Progenitor cell of endocrine pancreas (in vitro differentiated cells): ENCODE data around the gene IGLL1. TPM values are rescaled to one million over a fixed set of nuclear protein-coding genes. Genes with fewer than 3 reads are reported as not detected.

Source experiments
- DNase-seq: peaks from one replicate; pipeline ENCODE4 v3.0.0; 2021; ENCODE audit warnings: low spot score; ENCODE audit not compliant: unreplicated experiment
- H3K27ac Mint-ChIP-seq: 2 replicates; pipeline ENCODE4 v1.8.0; 2021; ENCODE audit warnings: mild to moderate bottlenecking, moderate library complexity, mixed read lengths
- H3K27me3 Mint-ChIP-seq: 2 replicates; pipeline ENCODE4 v1.8.0; 2021; ENCODE audit warnings: mixed read lengths
- H3K36me3 Mint-ChIP-seq: 2 replicates; pipeline ENCODE4 v1.8.0; 2022; ENCODE audit warnings: mixed read lengths; ENCODE audit not compliant: insufficient read depth
- H3K4me1 Mint-ChIP-seq: 2 replicates; pipeline ENCODE4 v1.8.0; 2021; ENCODE audit warnings: low read depth, mixed read lengths
- H3K4me3 Mint-ChIP-seq: 2 replicates; pipeline ENCODE4 v1.8.0; 2021; ENCODE audit warnings: low read depth, mild to moderate bottlenecking, moderate library complexity, mixed read lengths
- H3K9me3 Mint-ChIP-seq: 2 replicates; pipeline ENCODE4 v1.8.0; 2021; ENCODE audit warnings: low read depth, mixed read lengths
- total RNA-seq: library from RNA; stranded (reverse); gene quantifications from 2 replicates; pipeline ENCODE4 v1.2.1, GENCODE V29; 2021
- TF ChIP-seq, protein P1 (sequence below): fragments of 200-600 bp; sonication (generic); IDR thresholded peaks from one replicate; pipeline ENCODE4 v1.5.0; 2021; ENCODE audit warnings: antibody characterized with exemption, mild to moderate bottlenecking; ENCODE audit not compliant: unreplicated experiment

IGLL1 gene
- total RNA-seq, 1 donor from 2014 or later: not detected

- no peaks in the 10 kb centered on the region for H3K27me3 Mint-ChIP-seq
- H3K36me3 Mint-ChIP-seq: no peaks in the 10 kb centered on the region
Observed at GRCh38 chr22:23527971-23528740, 51.9 kb downstream of the IGLL1 start.

DNA sequence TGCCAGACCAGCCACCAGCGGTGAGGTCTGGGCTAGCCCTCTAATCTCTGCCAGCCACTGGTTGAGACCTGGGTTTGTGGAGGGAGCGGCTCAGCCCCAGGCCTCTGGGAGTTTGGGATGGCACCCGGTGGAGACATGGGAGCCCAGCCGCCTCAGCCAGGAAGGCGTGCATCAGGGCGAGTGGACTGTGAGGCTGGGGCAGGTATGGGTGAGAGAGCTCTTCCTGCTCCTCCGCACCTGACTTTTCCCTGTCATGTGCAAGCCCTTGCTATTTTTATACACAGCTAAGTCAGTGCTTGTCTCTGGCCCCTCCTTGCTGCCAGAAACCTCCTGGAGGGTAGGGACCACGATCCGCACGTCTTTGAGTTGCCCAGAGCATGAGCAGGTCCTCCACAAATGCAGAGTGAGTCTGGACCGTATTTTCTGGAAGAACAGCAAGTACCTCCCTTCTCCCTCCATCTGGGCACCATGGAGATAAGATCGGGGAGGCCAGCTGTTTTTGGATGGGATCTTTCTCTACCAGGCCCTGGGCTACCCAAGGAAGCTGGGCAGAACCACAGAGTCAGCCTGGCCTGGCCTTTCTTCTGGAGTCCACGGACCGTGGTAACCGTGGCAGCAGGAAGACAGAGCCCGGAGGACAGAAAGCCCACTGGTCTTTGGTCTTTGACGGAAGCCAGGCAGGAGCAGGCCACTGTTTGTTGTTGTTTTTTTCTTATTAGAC lies 53.3 kb downstream of the IGLL1 start:
- H3K4me3 Mint-ChIP-seq: no peak overlapping the region
- TF ChIP-seq, protein P1, sequence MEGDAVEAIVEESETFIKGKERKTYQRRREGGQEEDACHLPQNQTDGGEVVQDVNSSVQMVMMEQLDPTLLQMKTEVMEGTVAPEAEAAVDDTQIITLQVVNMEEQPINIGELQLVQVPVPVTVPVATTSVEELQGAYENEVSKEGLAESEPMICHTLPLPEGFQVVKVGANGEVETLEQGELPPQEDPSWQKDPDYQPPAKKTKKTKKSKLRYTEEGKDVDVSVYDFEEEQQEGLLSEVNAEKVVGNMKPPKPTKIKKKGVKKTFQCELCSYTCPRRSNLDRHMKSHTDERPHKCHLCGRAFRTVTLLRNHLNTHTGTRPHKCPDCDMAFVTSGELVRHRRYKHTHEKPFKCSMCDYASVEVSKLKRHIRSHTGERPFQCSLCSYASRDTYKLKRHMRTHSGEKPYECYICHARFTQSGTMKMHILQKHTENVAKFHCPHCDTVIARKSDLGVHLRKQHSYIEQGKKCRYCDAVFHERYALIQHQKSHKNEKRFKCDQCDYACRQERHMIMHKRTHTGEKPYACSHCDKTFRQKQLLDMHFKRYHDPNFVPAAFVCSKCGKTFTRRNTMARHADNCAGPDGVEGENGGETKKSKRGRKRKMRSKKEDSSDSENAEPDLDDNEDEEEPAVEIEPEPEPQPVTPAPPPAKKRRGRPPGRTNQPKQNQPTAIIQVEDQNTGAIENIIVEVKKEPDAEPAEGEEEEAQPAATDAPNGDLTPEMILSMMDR: no peak
- H3K9me3 Mint-ChIP-seq: no peaks in the 10 kb centered on the region
- no peak for DNase-seq
- peaks cover 31% of the 10 kb centered on the region for H3K4me1 Mint-ChIP-seq
- H3K36me3 Mint-ChIP-seq: no peaks in the 10 kb centered on the region
- H3K27ac Mint-ChIP-seq: no peak overlapping the region
- H3K27me3 Mint-ChIP-seq: no peaks in the 10 kb centered on the region

More at GRCh38 chr22:23527971-23528740, 51.9 kb downstream of the IGLL1 start:
- Mint-ChIP-seq H3K4me3 (no peak overlapping the region), H3K27ac (no peak overlapping the region), H3K4me1 (peaks cover 37% of the 10 kb centered on the region), H3K9me3 (no peaks in the 10 kb centered on the region)
- no peak for DNase-seq
- TF ChIP-seq, protein P1: no peak

- Mint-ChIP-seq H3K27me3 (no peaks in the 10 kb centered on the region), H3K4me3 (no peak overlapping the region), H3K27ac (no peak overlapping the region), H3K36me3 (no peaks in the 10 kb centered on the region), H3K9me3 (no peaks in the 10 kb centered on the region), H3K4me1 (peaks cover 34% of the 10 kb centered on the region)
- DNase-seq: no peak
- TF ChIP-seq, protein P1: no peak
Observed at GRCh38 chr22:23525510-23525909, 54.6 kb downstream of the IGLL1 start.

DNA sequence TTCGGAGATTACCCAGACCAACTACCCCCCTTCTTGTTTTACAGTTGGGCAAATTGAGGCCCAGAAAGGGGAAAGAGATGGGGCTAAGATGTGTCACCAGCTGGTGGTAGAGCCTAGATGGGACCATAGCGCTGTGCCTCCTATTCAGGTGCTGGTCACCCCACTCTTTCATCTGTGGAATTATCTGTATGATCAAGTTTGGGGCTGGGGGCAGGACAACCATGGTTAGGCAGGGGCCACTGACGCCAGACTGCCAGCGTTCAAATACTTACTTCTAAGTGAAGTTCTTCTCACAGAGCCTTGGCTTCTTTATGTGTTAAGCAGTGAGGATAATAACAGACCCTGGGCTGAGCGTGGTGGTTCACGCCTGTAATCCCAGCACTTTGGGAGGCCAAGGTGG lies 55.9 kb downstream of the IGLL1 start:
- Mint-ChIP-seq H3K9me3 (no peaks in the 10 kb centered on the region), H3K4me1 (peaks cover 31% of the 10 kb centered on the region), H3K36me3 (no peaks in the 10 kb centered on the region), H3K27ac (peak overlapping the region; percentile 97), H3K4me3 (no peak overlapping the region), H3K27me3 (no peaks in the 10 kb centered on the region)
- no peak for DNase-seq
- TF ChIP-seq, protein P1: no peak

GRCh38 chr22:23523713-23524112 lies 56.4 kb downstream of the IGLL1 start:
- DNase-seq: no peak
- no peaks in the 10 kb centered on the region for H3K27me3 Mint-ChIP-seq
- peak overlapping the region; percentile 97 for H3K27ac Mint-ChIP-seq
- no peaks in the 10 kb centered on the region for H3K36me3 Mint-ChIP-seq
- no peak overlapping the region for H3K4me3 Mint-ChIP-seq
- no peaks in the 10 kb centered on the region for H3K9me3 Mint-ChIP-seq
- peaks cover 28% of the 10 kb centered on the region for H3K4me1 Mint-ChIP-seq
- TF ChIP-seq, protein P1: no peak

Other genes with a start within 250 kb of the IGLL1 start
- 8.6 and 11.1 TPM in 2 replicates for gene DRICH1, start 52.0 kb upstream of the IGLL1 start, total RNA-seq
- gene RGL4, start 110.7 kb upstream of the IGLL1 start, total RNA-seq: 0.07 TPM in 1 of 2 replicates, not detected in the other
- gene ZNF70, start 170.8 kb upstream of the IGLL1 start, total RNA-seq: 8.9 and 9.8 TPM in 2 replicates
- gene VPREB3, start 174.1 kb upstream of the IGLL1 start, total RNA-seq: not detected in 2 replicates
- not detected in 2 replicates for gene C22orf15, start 182.7 kb upstream of the IGLL1 start, total RNA-seq
- 39.5 and 42.3 TPM in 2 replicates for gene CHCHD10, start 187.7 kb upstream of the IGLL1 start, total RNA-seq
- gene MMP11, start 192.6 kb upstream of the IGLL1 start, total RNA-seq: 41.6 and 50.2 TPM in 2 replicates
- gene SMARCB1, start 206.7 kb upstream of the IGLL1 start, total RNA-seq: 185 and 195 TPM in 2 replicates